Lower lobe of right lung (tissue), 2 donors: Measurements from ENCODE around the gene CC2D2A. TPM values are rescaled to one million over a fixed set of nuclear protein-coding genes. Genes with fewer than 3 reads are reported as not detected.

Source experiments
- ATAC-seq, 2 donors: fragments of 200-7000 bp; cut with Tn5 transposase; one replicate each; pipeline ENCODE4 v1.9.1; 2020 to 2022; ENCODE audit warnings: mild to moderate bottlenecking in 2 of 2, moderate library complexity in 2 of 2
- DNase-seq: peaks from one replicate; pipeline ENCODE4 v3.0.0-alpha.2; 2020
- H3K27ac ChIP-seq: fragments of 200-600 bp; one replicate; pipeline ENCODE4 v1.8.0; 2022
- H3K27me3 ChIP-seq: fragments of 200-600 bp; one replicate; pipeline ENCODE4 v1.8.0; 2022; ENCODE audit warnings: low read depth
- H3K36me3 ChIP-seq: fragments of 200-600 bp; one replicate; pipeline ENCODE4 v1.8.0; 2022; ENCODE audit warnings: mild to moderate bottlenecking
- H3K4me1 ChIP-seq: fragments of 200-600 bp; one replicate; pipeline ENCODE4 v1.8.0; 2022
- H3K4me3 ChIP-seq: fragments of 200-600 bp; one replicate; pipeline ENCODE4 v1.8.0; 2022; ENCODE audit warnings: mild to moderate bottlenecking
- H3K9me3 ChIP-seq: fragments of 200-600 bp; one replicate; pipeline ENCODE4 v1.8.0; 2022
- intact Hi-C: fragments of 100-400 bp; cut with DNase I; formaldehyde crosslinking; loops from one replicate; pipeline ENCODE4 v1.11.0; 2022
- total RNA-seq: library from RNA; stranded (reverse); fragmentation: NEBNext Ultra II Directional; extraction: Animal tissue kit (Norgen Biotek cat#: 25700); gene quantifications from one replicate; pipeline ENCODE4 v1.2.1, GENCODE V29; 2021
- TF ChIP-seq, protein P1 (sequence below): fragments of 200-600 bp; IDR thresholded peaks from one replicate; pipeline ENCODE4 v1.8.0; 2022; ENCODE audit warnings: antibody characterized with exemption, mild to moderate bottlenecking
- donor health status: DM: no; HTN: yes; CAD: no; lungs with severe emphysema.

The CC2D2A gene
- total RNA-seq, 1 donor from 2014 or later, result 21.2 TPM

DNA sequence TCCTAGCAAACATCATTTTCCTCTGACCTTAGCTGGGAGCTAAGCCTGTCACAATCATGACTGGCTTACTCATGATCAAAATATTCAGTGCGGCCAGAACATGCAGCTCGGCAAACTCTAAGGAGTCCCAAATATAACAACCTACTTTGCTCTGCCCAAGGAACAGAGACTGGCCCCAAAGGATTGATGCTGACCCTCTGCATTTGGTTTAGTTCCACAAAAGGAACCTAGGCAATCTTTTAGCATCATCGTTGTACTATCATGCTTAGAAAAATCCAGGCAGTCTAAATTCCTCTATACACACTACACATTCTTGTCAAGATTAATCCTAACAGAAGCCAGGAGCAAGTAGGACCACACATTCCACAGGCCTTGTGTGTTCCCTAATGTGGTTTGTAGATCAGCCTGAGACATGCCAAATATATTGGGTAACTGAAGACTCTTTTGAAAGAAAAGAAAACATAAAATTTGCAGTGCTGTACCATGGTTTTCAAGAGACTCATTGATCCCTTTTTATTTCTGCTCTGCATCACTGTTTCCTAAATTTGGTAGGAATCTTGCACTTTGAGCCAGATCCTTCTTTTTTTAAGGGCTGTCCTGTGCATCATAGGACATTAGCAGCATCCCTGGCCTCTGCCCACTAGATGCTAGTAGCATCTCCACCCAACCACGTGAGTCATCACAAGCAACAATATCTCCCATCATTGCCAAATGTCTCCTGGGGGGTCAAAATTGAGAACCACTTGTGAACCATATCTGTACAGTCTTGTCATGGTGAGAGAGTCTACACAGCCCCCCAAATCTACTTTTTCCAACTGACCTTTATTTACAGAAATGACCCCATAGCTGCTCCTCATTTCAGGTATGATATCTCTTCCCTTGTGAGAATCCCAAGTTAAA is 17.6 kb upstream of the CC2D2A start:
- Histone ChIP-seq H3K4me1 (peaks cover 32% of the 10 kb centered on the region), H3K4me3 (no peak overlapping the region), H3K27ac (no peak overlapping the region), H3K27me3 (no peaks in the 10 kb centered on the region), H3K36me3 (no peaks in the 10 kb centered on the region), H3K9me3 (no peaks in the 10 kb centered on the region)
- TF ChIP-seq, protein P1, sequence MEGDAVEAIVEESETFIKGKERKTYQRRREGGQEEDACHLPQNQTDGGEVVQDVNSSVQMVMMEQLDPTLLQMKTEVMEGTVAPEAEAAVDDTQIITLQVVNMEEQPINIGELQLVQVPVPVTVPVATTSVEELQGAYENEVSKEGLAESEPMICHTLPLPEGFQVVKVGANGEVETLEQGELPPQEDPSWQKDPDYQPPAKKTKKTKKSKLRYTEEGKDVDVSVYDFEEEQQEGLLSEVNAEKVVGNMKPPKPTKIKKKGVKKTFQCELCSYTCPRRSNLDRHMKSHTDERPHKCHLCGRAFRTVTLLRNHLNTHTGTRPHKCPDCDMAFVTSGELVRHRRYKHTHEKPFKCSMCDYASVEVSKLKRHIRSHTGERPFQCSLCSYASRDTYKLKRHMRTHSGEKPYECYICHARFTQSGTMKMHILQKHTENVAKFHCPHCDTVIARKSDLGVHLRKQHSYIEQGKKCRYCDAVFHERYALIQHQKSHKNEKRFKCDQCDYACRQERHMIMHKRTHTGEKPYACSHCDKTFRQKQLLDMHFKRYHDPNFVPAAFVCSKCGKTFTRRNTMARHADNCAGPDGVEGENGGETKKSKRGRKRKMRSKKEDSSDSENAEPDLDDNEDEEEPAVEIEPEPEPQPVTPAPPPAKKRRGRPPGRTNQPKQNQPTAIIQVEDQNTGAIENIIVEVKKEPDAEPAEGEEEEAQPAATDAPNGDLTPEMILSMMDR, result no peak
- intact Hi-C loops, result no loop called here
- ATAC-seq (peak; percentile 58 to 64), DNase-seq (no peak)

DNA sequence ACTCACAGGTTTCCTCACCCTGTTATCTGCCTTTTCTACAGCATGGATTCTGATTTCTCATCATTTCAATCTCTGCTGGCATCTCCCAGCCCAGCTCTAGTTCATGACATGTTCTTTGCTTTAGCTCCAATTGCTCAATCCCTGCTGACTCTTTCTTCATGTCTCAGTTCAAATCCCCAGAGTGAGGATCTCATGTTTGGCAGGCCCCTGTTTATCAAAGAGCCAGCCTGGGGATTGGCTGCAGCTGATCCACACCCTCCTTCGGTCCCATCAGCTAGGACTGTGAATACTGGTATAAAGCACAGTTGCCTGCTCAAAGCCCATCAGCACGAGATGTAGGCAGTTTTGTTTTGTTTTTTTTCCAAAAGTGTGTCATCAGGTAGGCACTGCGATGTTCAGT is 14.4 kb upstream of the CC2D2A start:
- DNase-seq (no peak), ATAC-seq (peak; percentile 26 to 52)
- H3K4me1 ChIP-seq, result peaks cover 35% of the 10 kb centered on the region
- H3K36me3 ChIP-seq, result no peaks in the 10 kb centered on the region
- H3K9me3 ChIP-seq, result no peaks in the 10 kb centered on the region
- intact Hi-C loops, result loop anchor here (5.0 kb wide), 1 partner anchor 223 kb away; no protein-coding TSS in a partner anchor
- peak overlapping the region; percentile 64 for H3K27ac ChIP-seq
- no peak overlapping the region for H3K4me3 ChIP-seq
- no peaks in the 10 kb centered on the region for H3K27me3 ChIP-seq
- TF ChIP-seq, protein P1, result no peak

DNA sequence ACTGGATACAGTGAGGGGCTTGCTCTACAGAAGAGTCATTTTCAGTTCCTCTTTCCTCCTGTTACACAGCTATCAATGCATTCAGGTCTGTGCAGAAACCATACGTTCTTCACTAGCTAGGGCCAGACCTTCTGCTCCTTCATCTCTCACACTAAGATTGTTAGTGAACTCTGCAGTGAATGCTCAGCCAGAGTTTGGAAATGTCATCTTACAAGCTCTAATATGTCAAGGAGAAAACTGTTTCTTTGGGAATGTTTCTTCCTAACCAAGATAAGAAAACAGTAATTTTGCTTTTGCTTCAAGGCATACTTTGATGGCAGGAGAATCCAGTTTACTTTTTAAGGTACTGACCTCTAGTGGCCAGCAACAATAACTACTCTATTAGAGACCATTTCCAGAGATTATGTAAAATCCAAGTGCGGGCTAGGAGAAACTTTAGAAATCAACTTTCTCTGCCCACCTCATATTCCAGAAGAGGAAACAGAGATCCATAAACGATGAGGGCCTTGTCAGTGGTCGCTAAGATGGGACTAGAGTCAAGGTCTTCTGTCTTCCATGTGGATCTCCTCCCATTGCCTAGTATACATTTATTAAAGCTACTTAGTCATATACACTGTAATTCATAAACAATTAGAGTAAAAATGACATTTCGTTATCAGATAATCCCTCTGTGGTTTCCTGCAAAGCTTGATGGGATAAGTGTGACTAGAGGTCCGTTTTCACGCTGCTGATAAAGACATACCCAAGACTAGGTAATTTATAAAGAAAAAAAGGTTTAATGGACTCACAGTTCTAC is 12.1 kb upstream of the CC2D2A start:
- peaks cover 15% of the 10 kb centered on the region for H3K4me1 ChIP-seq
- no peaks in the 10 kb centered on the region for H3K36me3 ChIP-seq
- no peak overlapping the region for H3K4me3 ChIP-seq
- H3K27me3 ChIP-seq, result no peaks in the 10 kb centered on the region
- H3K27ac ChIP-seq, result no peak overlapping the region
- intact Hi-C loops, result loop anchor here (5.0 kb wide), 1 partner anchor 225 kb away; no protein-coding TSS in a partner anchor
- TF ChIP-seq, protein P1, result peak; percentile 71
- DNase-seq (no peak), ATAC-seq (peak; percentile 84 to 86)
- H3K9me3 ChIP-seq, result no peaks in the 10 kb centered on the region

DNA sequence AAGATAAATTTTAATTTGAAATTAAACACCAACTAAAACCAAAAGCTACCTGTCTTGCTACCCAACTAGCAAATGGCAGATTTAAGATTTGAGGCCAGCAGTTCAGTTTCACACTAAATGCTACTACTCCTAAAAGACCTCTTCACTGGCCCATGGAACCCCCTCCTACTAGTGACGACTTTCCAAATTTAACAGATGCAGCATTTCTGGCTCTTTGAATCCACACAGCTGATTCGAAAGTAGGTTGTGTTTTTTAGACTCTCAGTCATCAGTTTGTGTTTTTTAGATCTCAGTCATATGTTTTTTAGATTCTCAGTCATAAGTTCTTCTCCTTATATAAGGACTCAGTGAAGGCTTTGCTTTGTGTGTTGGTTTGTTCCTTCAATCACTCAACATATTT is 11.1 kb upstream of the CC2D2A start:
- Histone ChIP-seq H3K9me3 (no peaks in the 10 kb centered on the region), H3K27me3 (no peaks in the 10 kb centered on the region), H3K36me3 (no peaks in the 10 kb centered on the region), H3K27ac (no peak overlapping the region), H3K4me3 (no peak overlapping the region), H3K4me1 (peaks cover 14% of the 10 kb centered on the region)
- TF ChIP-seq, protein P1, result no peak
- DNase-seq (no peak), ATAC-seq (no peak)
- intact Hi-C loops, result loop anchor here (5.0 kb wide), 1 partner anchor 226 kb away; no protein-coding TSS in a partner anchor

DNA sequence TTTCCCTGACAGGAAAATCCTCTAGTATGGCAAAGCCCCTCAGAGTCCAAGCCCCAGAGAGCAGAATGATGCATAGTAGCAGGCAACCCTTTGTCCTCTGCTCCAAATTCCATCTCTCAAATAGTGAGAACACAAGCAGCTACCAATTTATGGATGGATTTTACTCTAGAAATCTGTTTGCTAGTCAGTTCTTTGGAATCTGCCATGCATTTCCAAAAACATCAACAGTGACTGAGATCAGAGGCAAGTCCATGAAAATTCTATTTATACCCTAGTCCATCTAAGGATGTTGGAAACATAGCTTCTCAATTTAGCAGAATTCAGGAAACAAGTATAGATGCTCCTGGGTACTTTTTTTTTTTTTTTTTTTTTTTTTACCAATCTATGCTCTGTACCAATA is 10.0 kb upstream of the CC2D2A start:
- intact Hi-C loops, result loop anchor here (5.0 kb wide), 1 partner anchor 227 kb away; no protein-coding TSS in a partner anchor
- Histone ChIP-seq H3K27me3 (no peaks in the 10 kb centered on the region), H3K4me1 (peaks cover 12% of the 10 kb centered on the region), H3K4me3 (no peak overlapping the region), H3K27ac (no peak overlapping the region), H3K9me3 (no peaks in the 10 kb centered on the region), H3K36me3 (no peaks in the 10 kb centered on the region)
- TF ChIP-seq, protein P1, result no peak
- ATAC-seq (no peak), DNase-seq (no peak)
